ENCODE results near the gene ARHGEF25. TPM values are rescaled to one million over a fixed set of nuclear protein-coding genes. Genes with fewer than 3 reads are reported as not detected.
A peak's percentile ranks its signal among the peaks of the same experiment; 100 is the strongest.

Gene ARHGEF25
- total and polyA plus RNA-seq, 2 of the 13 experiments (the other 11 are each of a cell fraction or from before 2014, with no cell fraction given) = 11.5 to 12.5 TPM

DNA sequence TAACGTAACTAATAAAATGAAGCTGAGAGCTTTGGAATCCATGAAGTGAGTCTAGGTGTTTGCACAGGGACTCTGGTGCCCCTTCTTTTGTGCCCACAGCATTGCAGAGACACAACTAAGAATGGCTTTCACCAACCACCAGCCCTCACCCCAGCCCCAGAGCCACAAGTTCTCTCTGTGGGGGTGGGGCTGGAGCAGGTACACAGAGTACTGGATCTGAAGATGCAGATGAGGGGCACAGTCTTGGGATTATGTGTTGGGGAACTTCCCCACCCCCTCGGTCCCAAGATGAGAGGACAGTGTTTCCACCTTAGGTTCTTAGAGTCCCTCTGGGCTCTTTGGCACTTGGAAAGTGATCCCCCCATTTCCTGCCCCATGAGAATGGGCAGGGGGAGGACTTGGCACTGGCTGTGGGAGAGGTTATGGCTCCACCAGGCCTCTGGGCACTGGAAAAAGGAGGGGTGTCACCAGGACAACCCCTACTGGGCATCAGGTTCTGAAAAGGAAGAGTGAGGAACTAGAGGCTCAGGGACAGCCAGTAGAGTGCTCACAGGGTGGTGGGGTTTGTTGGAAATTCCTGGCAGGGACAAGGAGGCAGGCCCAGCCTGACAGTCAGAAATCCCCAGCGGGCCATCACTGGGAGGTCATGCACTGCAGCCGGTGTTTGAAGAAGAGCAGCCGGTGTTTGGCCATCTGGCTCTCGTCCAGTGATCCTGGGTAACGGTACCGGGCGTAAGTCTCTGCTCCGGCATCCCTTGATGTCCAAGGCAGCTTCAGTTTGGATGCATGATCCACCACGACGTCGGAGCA, 15.1 kb downstream of the ARHGEF25 start:
- FAIRE-seq (no peak), DNase-seq (ENCODE audit: low spot score) (no peak), ATAC-seq (no peak)
- intact Hi-C loops (cut with micrococcal nuclease; ENCODE audit: unreplicated experiment) (no loop called here), in situ Hi-C loops (cut with HindIII; ENCODE audit: extremely low pct_ligation_motif_present, low pct_unique_long_range_greater_than_20kb) (no loop called here)
- Histone ChIP-seq H3K27me3 (ENCODE audit: control insufficient read depth in 1 of 2, insufficient read depth in 2 of 2, low read length in 2 of 2) (peaks cover 3 to 25% of the 10 kb centered on the region in 2 experiments; a peak in 3 of 5 replicates), H3K27ac (ENCODE audit: extremely low read length, insufficient read depth, low read length) (no peak overlapping the region), H3K4me2 (ENCODE audit: low read depth, low read length) (no peak overlapping the region), H3K79me2 (ENCODE audit: insufficient read depth, low read length) (no peaks in the 10 kb centered on the region), H3K4me1 (ENCODE audit: insufficient read depth, low read length) (peaks cover 29% of the 10 kb centered on the region), H4K20me1 (ENCODE audit: insufficient read depth, low read length) (no peaks in the 10 kb centered on the region), H3K36me3 (replicated peaks in 1 of 2; ENCODE audit: control insufficient read depth in 1 of 2, insufficient read depth in 2 of 2, low read length in 2 of 2) (0 out of 5 replicates have a peak, but pooled peaks cover 0 to 3% of the 10 kb centered on the region in 2 experiments), H3K9me3 (ENCODE audit: low read length) (no peaks in the 10 kb centered on the region), H3K4me3 (replicated peaks in 1 of 3; ENCODE audit: insufficient read depth in 1 of 3, low read depth in 2 of 3, low read length in 3 of 3) (no peak overlapping the region), H3K9ac (ENCODE audit: insufficient read depth, low read depth, low read length) (no peak overlapping the region), H2AFZ (ENCODE audit: low read length) (no peak overlapping the region)
- ChIA-PET POLR2A (interaction anchor here (0.9 kb wide), 1 partner anchor 36 kb away, joined by 4 read pairs; the partner anchor contains the start of gene PIP4K2C), CTCF (ENCODE audit: low intra/inter-chr PET ratio, low total read pairs) (no interaction called here)
- WGBS (ENCODE audit: low lambda C conversion rate) = 76% methylated on average over 11 of the region's 13 CpGs
- TF ChIP-seq HOXA3 (CRISPR knock-in tag; IDR thresholded peaks at IDR 0.05) (0 out of 2 replicates have a peak, but pooled peaks have one; percentile 16), ARNT2 (CRISPR knock-in tag; IDR thresholded peaks at IDR 0.05; ENCODE audit: low read depth) (no peak), ZBTB38 (CRISPR knock-in tag; IDR thresholded peaks at IDR 0.05) (no peak), ZNF460 (CRISPR knock-in tag; IDR thresholded peaks at IDR 0.05; ENCODE audit: borderline replicate concordance) (no peak), CEBPG (CRISPR knock-in tag; IDR thresholded peaks at IDR 0.05) (no peak)
- TF ChIP-seq, protein P1, sequence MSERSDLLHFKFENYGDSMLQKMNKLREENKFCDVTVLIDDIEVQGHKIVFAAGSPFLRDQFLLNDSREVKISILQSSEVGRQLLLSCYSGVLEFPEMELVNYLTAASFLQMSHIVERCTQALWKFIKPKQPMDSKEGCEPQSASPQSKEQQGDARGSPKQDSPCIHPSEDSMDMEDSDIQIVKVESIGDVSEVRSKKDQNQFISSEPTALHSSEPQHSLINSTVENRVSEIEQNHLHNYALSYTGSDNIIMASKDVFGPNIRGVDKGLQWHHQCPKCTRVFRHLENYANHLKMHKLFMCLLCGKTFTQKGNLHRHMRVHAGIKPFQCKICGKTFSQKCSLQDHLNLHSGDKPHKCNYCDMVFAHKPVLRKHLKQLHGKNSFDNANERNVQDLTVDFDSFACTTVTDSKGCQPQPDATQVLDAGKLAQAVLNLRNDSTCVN (CRISPR knock-in tag; IDR thresholded peaks at IDR 0.05; ENCODE audit: borderline replicate concordance) = no peak
- TF ChIP-seq, protein P2, sequence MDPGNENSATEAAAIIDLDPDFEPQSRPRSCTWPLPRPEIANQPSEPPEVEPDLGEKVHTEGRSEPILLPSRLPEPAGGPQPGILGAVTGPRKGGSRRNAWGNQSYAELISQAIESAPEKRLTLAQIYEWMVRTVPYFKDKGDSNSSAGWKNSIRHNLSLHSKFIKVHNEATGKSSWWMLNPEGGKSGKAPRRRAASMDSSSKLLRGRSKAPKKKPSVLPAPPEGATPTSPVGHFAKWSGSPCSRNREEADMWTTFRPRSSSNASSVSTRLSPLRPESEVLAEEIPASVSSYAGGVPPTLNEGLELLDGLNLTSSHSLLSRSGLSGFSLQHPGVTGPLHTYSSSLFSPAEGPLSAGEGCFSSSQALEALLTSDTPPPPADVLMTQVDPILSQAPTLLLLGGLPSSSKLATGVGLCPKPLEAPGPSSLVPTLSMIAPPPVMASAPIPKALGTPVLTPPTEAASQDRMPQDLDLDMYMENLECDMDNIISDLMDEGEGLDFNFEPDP (CRISPR knock-in tag; conservative IDR thresholded peaks at IDR 0.05) = 0 out of 2 replicates have a peak, but pooled peaks have one; percentile 25
- TF ChIP-seq, protein P3, sequence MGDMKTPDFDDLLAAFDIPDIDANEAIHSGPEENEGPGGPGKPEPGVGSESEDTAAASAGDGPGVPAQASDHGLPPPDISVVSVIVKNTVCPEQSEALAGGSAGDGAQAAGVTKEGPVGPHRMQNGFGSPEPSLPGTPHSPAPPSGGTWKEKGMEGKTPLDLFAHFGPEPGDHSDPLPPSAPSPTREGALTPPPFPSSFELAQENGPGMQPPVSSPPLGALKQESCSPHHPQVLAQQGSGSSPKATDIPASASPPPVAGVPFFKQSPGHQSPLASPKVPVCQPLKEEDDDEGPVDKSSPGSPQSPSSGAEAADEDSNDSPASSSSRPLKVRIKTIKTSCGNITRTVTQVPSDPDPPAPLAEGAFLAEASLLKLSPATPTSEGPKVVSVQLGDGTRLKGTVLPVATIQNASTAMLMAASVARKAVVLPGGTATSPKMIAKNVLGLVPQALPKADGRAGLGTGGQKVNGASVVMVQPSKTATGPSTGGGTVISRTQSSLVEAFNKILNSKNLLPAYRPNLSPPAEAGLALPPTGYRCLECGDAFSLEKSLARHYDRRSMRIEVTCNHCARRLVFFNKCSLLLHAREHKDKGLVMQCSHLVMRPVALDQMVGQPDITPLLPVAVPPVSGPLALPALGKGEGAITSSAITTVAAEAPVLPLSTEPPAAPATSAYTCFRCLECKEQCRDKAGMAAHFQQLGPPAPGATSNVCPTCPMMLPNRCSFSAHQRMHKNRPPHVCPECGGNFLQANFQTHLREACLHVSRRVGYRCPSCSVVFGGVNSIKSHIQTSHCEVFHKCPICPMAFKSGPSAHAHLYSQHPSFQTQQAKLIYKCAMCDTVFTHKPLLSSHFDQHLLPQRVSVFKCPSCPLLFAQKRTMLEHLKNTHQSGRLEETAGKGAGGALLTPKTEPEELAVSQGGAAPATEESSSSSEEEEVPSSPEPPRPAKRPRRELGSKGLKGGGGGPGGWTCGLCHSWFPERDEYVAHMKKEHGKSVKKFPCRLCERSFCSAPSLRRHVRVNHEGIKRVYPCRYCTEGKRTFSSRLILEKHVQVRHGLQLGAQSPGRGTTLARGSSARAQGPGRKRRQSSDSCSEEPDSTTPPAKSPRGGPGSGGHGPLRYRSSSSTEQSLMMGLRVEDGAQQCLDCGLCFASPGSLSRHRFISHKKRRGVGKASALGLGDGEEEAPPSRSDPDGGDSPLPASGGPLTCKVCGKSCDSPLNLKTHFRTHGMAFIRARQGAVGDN (CRISPR knock-in tag; IDR thresholded peaks at IDR 0.05) = peak; percentile 10; the same call in 1 of the 2 replicates
- TF ChIP-seq, protein P4, sequence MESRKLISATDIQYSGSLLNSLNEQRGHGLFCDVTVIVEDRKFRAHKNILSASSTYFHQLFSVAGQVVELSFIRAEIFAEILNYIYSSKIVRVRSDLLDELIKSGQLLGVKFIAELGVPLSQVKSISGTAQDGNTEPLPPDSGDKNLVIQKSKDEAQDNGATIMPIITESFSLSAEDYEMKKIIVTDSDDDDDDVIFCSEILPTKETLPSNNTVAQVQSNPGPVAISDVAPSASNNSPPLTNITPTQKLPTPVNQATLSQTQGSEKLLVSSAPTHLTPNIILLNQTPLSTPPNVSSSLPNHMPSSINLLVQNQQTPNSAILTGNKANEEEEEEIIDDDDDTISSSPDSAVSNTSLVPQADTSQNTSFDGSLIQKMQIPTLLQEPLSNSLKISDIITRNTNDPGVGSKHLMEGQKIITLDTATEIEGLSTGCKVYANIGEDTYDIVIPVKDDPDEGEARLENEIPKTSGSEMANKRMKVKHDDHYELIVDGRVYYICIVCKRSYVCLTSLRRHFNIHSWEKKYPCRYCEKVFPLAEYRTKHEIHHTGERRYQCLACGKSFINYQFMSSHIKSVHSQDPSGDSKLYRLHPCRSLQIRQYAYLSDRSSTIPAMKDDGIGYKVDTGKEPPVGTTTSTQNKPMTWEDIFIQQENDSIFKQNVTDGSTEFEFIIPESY (CRISPR knock-in tag; IDR thresholded peaks at IDR 0.05) = peak; percentile 27; the same call in 1 of the 2 replicates
- no TSS peak for BruUV-seq (replicated peaks)
